K562 (cell line): Measurements from ENCODE around the gene SCGB1D4. TPM values are rescaled to one million over a fixed set of nuclear protein-coding genes. Genes with fewer than 3 reads are reported as not detected.

Experiments
- ADNP ChIP-seq: fragments of 200-800 bp; sonication (Bioruptor generic); IDR thresholded peaks from 2 replicates; pipeline ENCODE4 v1.6.1; 2016; ENCODE audit warnings: missing genetic modification characterization, missing compliant biosample characterization
- ATF6 ChIP-seq: sonication (generic); formaldehyde crosslinking; IDR thresholded peaks from 2 replicates; pipeline ENCODE4 v1.4.0; 2020; ENCODE audit warnings: mild to moderate bottlenecking, missing genetic modification reagents
- CLOCK ChIP-seq: fragments of 250-450 bp; sonication (Bioruptor Pico); IDR thresholded peaks from 2 replicates; pipeline ENCODE4 v1.4.0; 2020; ENCODE audit warnings: mild to moderate bottlenecking, moderate library complexity, borderline replicate concordance
- CXXC5 ChIP-seq: fragments of 250-450 bp; sonication (Bioruptor Pico); IDR thresholded peaks from 2 replicates; pipeline ENCODE4 v1.8.0; 2022; ENCODE audit warnings: inconsistent platforms, mild to moderate bottlenecking, moderate library complexity
- E2F4 ChIP-seq: sonication (generic); formaldehyde crosslinking; IDR thresholded peaks from 2 replicates; pipeline ENCODE4 v1.8.0; 2022; ENCODE audit warnings: mild to moderate bottlenecking, low read depth, missing genetic modification reagents
- HINFP ChIP-seq: fragments of 450-650 bp; conservative IDR thresholded peaks from 2 replicates; pipeline ENCODE4 v1.6.1; 2016; ENCODE audit warnings: missing genetic modification characterization, low read depth, mild to moderate bottlenecking, control low read depth, missing compliant biosample characterization
- NFRKB ChIP-seq: fragments of 450-650 bp; IDR thresholded peaks from 2 replicates; pipeline ENCODE4 v1.6.1; 2016; ENCODE audit warnings: low read depth
- NKRF ChIP-seq: fragments of 450-650 bp; IDR thresholded peaks from 2 replicates; pipeline ENCODE4 v1.6.1; 2016; ENCODE audit warnings: borderline replicate concordance
- SLC30A9 ChIP-seq: fragments of 250-450 bp; sonication (Bioruptor Pico); IDR thresholded peaks from 2 replicates; pipeline ENCODE4 v1.8.0; 2022; ENCODE audit warnings: mild to moderate bottlenecking, moderate library complexity
- USF1 ChIP-seq: sonication (generic); formaldehyde crosslinking; IDR thresholded peaks from 2 replicates; pipeline ENCODE4 v1.9.0; 2022; ENCODE audit warnings: mild to moderate bottlenecking, missing genetic modification reagents
- ZNF184 ChIP-seq: sonication (generic); formaldehyde crosslinking; IDR thresholded peaks from 2 replicates; pipeline ENCODE4 v1.5.0; 2020; ENCODE audit warnings: missing genetic modification reagents
- polyA plus RNA-seq, 8 experiments: library from polyadenylated mRNA; depleted of rRNA in 4 of 8; stranded (reverse) in 5 of 8; unstranded in 3 of 8; fragments of >200 nt; fragmentation: Nextera tagmentation in 2 of 8; fragmentation: Illumina TruSeq in 1 of 8; extraction: Ambion mirVana in 2 of 8; extraction: Trizol in 1 of 8; gene quantifications; 2 replicates each; pipeline versions ENCODE4 v1.2.1 to v1.2.3, GENCODE V29; 2011 to 2014; ENCODE audit warnings: inconsistent platforms in 1 of 8, missing spikeins in 1 of 8
- total RNA-seq, 7 experiments: library from RNA; depleted of rRNA in 6 of 7; stranded (reverse); fragments of >200 nt in 6 of 7; fragmentation: Illumina TruSeq in 2 of 7; extraction: Trizol in 2 of 7; gene quantifications; 2 replicates each; pipeline versions ENCODE4 v1.2.1 to v1.2.3, GENCODE V29; 2011 to 2021; ENCODE audit warnings: low replicate concordance in 1 of 7

Gene SCGB1D4
- total and polyA plus RNA-seq, 9 of the 15 experiments (the other 6 are each of a cell fraction or from before 2014, with no cell fraction given), result not detected

GRCh38 chr11:62344210-62344609 is 45.3 kb upstream of the SCGB1D4 start (continued):
- TF ChIP-seq NKRF (no peak), ADNP (tag) (no peak), NFRKB (no peak), SLC30A9 (CRISPR knock-in tag) (no peak), CLOCK (CRISPR knock-in tag) (no peak), CXXC5 (CRISPR knock-in tag) (no peak), HINFP (tag) (no peak), ZNF184 (CRISPR knock-in tag) (no peak), USF1 (CRISPR knock-in tag) (no peak), E2F4 (no peak), ATF6 (CRISPR knock-in tag) (no peak)
